ENCODE results near the gene INO80B.

GRCh38 chr2:74461187-74462053 is 6.5 kb downstream of the INO80B start:
- TF ChIP-seq POLR2A (IDR thresholded peaks at IDR 0.05) (no peak), CTCF (IDR thresholded peaks at IDR 0.05) (no peak)
